GM12872 (cell line): ENCODE data around the gene STC2.

Experiments used
- TF ChIP-seq, protein P1 (sequence below): IDR thresholded peaks from 3 replicates; pipeline ENCODE4 v1.5.1; 2011; ENCODE audit warnings: low read depth, mild to moderate bottlenecking, low read length, moderate library complexity; ENCODE audit not compliant: insufficient read depth

The STC2 gene

GRCh38 chr5:173326501-173326960 lies 1.7 kb downstream of the STC2 start:
- TF ChIP-seq, protein P1, sequence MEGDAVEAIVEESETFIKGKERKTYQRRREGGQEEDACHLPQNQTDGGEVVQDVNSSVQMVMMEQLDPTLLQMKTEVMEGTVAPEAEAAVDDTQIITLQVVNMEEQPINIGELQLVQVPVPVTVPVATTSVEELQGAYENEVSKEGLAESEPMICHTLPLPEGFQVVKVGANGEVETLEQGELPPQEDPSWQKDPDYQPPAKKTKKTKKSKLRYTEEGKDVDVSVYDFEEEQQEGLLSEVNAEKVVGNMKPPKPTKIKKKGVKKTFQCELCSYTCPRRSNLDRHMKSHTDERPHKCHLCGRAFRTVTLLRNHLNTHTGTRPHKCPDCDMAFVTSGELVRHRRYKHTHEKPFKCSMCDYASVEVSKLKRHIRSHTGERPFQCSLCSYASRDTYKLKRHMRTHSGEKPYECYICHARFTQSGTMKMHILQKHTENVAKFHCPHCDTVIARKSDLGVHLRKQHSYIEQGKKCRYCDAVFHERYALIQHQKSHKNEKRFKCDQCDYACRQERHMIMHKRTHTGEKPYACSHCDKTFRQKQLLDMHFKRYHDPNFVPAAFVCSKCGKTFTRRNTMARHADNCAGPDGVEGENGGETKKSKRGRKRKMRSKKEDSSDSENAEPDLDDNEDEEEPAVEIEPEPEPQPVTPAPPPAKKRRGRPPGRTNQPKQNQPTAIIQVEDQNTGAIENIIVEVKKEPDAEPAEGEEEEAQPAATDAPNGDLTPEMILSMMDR: no peak

GRCh38 chr5:173325091-173325698 lies 3.0 kb downstream of the STC2 start:
- TF ChIP-seq, protein P1: no peak

- TF ChIP-seq, protein P1: no peak
These were observed 3.9 kb downstream of the STC2 start for GRCh38 chr5:173324115-173325001.

GRCh38 chr5:173323799-173324114 lies 4.5 kb downstream of the STC2 start:
- TF ChIP-seq, protein P1: no peak

GRCh38 chr5:173323106-173323798 lies 5.0 kb downstream of the STC2 start:
- TF ChIP-seq, protein P1: no peak

GRCh38 chr5:173321886-173322285 lies 6.3 kb downstream of the STC2 start:
- TF ChIP-seq, protein P1: no peak

DNA sequence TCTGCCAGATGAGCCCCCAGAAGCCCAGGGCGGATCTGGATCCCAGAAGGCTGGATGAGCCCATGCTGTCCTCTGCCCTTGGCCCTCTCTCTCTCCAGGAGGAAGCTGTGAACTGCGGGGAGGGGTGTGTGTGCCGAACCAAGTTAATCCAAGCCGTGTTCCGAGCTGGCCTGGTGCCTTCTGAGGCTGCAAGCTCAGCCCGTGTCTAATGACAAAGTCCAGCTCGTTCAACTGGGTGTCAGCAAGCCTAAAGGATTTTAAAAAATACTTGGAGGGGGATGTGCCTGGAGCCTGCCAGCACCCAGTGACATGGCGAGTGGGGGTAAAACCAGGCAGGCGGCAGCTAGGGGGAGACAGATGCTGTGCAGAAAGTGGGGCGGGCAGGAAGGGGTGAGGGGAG lies 8.0 kb downstream of the STC2 start:
- TF ChIP-seq, protein P1: no peak
